ENCODE results near the gene RIMBP2. TPM values are rescaled to one million over a fixed set of nuclear protein-coding genes. Genes with fewer than 3 reads are reported as not detected.

The RIMBP2 gene
- total and polyA plus RNA-seq, 2 donors (not counting 1 experiment from before 2014, with no cell fraction given): 0.17 TPM; not detected in 1

- H3K9ac ChIP-seq (ENCODE audit: insufficient read depth, low read length): no peak overlapping the region
- no peaks in the 10 kb centered on the region for H3K79me2 ChIP-seq (ENCODE audit: control insufficient read depth, insufficient read depth, low read length)
- H3K36me3 ChIP-seq (ENCODE audit: control insufficient read depth, insufficient read depth, low read length): no peaks in the 10 kb centered on the region
- no peaks in the 10 kb centered on the region for H4K20me1 ChIP-seq (ENCODE audit: control insufficient read depth, extremely low read depth, insufficient read depth, low read length)
- no peaks in the 10 kb centered on the region for H3K4me1 ChIP-seq (ENCODE audit: control insufficient read depth, extremely low read depth, insufficient read depth, low read length)
- DNase-seq (ENCODE audit: low read depth in 2 of 2): no peak
- no peak overlapping the region for H3K27ac ChIP-seq (ENCODE audit: insufficient read depth, low read length)
- no peak overlapping the region for H3K4me2 ChIP-seq (ENCODE audit: extremely low read depth, insufficient read depth, low read length)
- no peaks in the 10 kb centered on the region for H3K27me3 ChIP-seq (ENCODE audit: control insufficient read depth, insufficient read depth, low read length)
- no peaks in the 10 kb centered on the region for H3K9me3 ChIP-seq (ENCODE audit: control insufficient read depth, insufficient read depth, low read depth, low read length)
- no peak overlapping the region for H2AFZ ChIP-seq (ENCODE audit: low read length)
- H3K4me3 ChIP-seq (replicated peaks in 1 of 4; ENCODE audit: control extremely low read depth in 1 of 4, insufficient read depth in 1 of 4, low read depth in 3 of 4, low read length in 4 of 4): no peak overlapping the region
- TF ChIP-seq EZH2 (IDR thresholded peaks at IDR 0.05; ENCODE audit: low read length, missing control alignments) (no peak), CTCF (conservative IDR thresholded peaks at IDR 0.05 in 1 of 2, IDR thresholded peaks at IDR 0.05 in 1 of 2; ENCODE audit: low read depth in 1 of 2, low read length in 2 of 2) (no peak)
Measured at GRCh38 chr12:130613131-130613530, 103.0 kb downstream of the RIMBP2 start.

- H3K4me1 ChIP-seq (ENCODE audit: control insufficient read depth, extremely low read depth, insufficient read depth, low read length): no peaks in the 10 kb centered on the region
- DNase-seq (ENCODE audit: low read depth in 2 of 2): no peak
- no peak overlapping the region for H2AFZ ChIP-seq (ENCODE audit: low read length)
- no peak overlapping the region for H3K4me2 ChIP-seq (ENCODE audit: extremely low read depth, insufficient read depth, low read length)
- TF ChIP-seq CTCF (conservative IDR thresholded peaks at IDR 0.05 in 1 of 2, IDR thresholded peaks at IDR 0.05 in 1 of 2; ENCODE audit: low read depth in 1 of 2, low read length in 2 of 2): no peak
- TF ChIP-seq EZH2 (IDR thresholded peaks at IDR 0.05; ENCODE audit: low read length, missing control alignments): no peak
- H3K9ac ChIP-seq (ENCODE audit: insufficient read depth, low read length): no peak overlapping the region
- H3K36me3 ChIP-seq (ENCODE audit: control insufficient read depth, insufficient read depth, low read length): no peaks in the 10 kb centered on the region
- H3K79me2 ChIP-seq (ENCODE audit: control insufficient read depth, insufficient read depth, low read length): no peaks in the 10 kb centered on the region
- H3K27ac ChIP-seq (ENCODE audit: insufficient read depth, low read length): no peak overlapping the region
- no peak overlapping the region for H3K4me3 ChIP-seq (replicated peaks in 1 of 4; ENCODE audit: control extremely low read depth in 1 of 4, insufficient read depth in 1 of 4, low read depth in 3 of 4, low read length in 4 of 4)
- no peaks in the 10 kb centered on the region for H3K9me3 ChIP-seq (ENCODE audit: control insufficient read depth, insufficient read depth, low read depth, low read length)
- H3K27me3 ChIP-seq (ENCODE audit: control insufficient read depth, insufficient read depth, low read length): no peaks in the 10 kb centered on the region
- no peaks in the 10 kb centered on the region for H4K20me1 ChIP-seq (ENCODE audit: control insufficient read depth, extremely low read depth, insufficient read depth, low read length)
Measured at GRCh38 chr12:130611026-130611905, 104.8 kb downstream of the RIMBP2 start.

GRCh38 chr12:130609966-130610365 is 106.1 kb downstream of the RIMBP2 start:
- no peaks in the 10 kb centered on the region for H4K20me1 ChIP-seq (ENCODE audit: control insufficient read depth, extremely low read depth, insufficient read depth, low read length)
- no peak for TF ChIP-seq CTCF (conservative IDR thresholded peaks at IDR 0.05 in 1 of 2, IDR thresholded peaks at IDR 0.05 in 1 of 2; ENCODE audit: low read depth in 1 of 2, low read length in 2 of 2)
- TF ChIP-seq EZH2 (IDR thresholded peaks at IDR 0.05; ENCODE audit: low read length, missing control alignments): no peak
- H3K4me1 ChIP-seq (ENCODE audit: control insufficient read depth, extremely low read depth, insufficient read depth, low read length): no peaks in the 10 kb centered on the region
- no peak overlapping the region for H3K9ac ChIP-seq (ENCODE audit: insufficient read depth, low read length)
- no peaks in the 10 kb centered on the region for H3K9me3 ChIP-seq (ENCODE audit: control insufficient read depth, insufficient read depth, low read depth, low read length)
- DNase-seq (ENCODE audit: low read depth in 2 of 2): no peak
- no peak overlapping the region for H3K27ac ChIP-seq (ENCODE audit: insufficient read depth, low read length)
- no peak overlapping the region for H3K4me3 ChIP-seq (replicated peaks in 1 of 4; ENCODE audit: control extremely low read depth in 1 of 4, insufficient read depth in 1 of 4, low read depth in 3 of 4, low read length in 4 of 4)
- H3K79me2 ChIP-seq (ENCODE audit: control insufficient read depth, insufficient read depth, low read length): no peaks in the 10 kb centered on the region
- H3K27me3 ChIP-seq (ENCODE audit: control insufficient read depth, insufficient read depth, low read length): no peaks in the 10 kb centered on the region
- no peaks in the 10 kb centered on the region for H3K36me3 ChIP-seq (ENCODE audit: control insufficient read depth, insufficient read depth, low read length)
- no peak overlapping the region for H3K4me2 ChIP-seq (ENCODE audit: extremely low read depth, insufficient read depth, low read length)
- no peak overlapping the region for H2AFZ ChIP-seq (ENCODE audit: low read length)

Data from fibroblast of lung (primary cell).